HCT116 (cell line): ENCODE results near the gene EFCAB10. TPM values are rescaled to one million over a fixed set of nuclear protein-coding genes. Genes with fewer than 3 reads are reported as not detected.

Experiments
- ATAC-seq: fragments of 200-7000 bp; cut with Tn5 transposase; 2 replicates; pipeline ENCODE4 v1.9.1; 2020; ENCODE audit warnings: mild to moderate bottlenecking, moderate library complexity
- BruUV-seq: library from RNA; stranded (reverse); fragments of 400-500 nt; replicated peaks from 2 replicates; lab custom pipeline; 2021; lab: Mats Ljungman, UMichigan
- CTCF ChIA-PET: fragments of 300-600 bp; sonication (Branson Sonifier 250); formaldehyde crosslinking; loops from one replicate; lab custom pipeline; 2021; ENCODE audit warnings: antibody characterized with exemption; lab: Charles Lee
- POLR2A ChIA-PET: fragments of 300-600, 350-600 bp; sonication (Branson Sonifier 250); formaldehyde crosslinking; loops from one replicate; lab custom pipeline; 2021; ENCODE audit warnings: antibody characterized with exemption; lab: Charles Lee
- RAD21 ChIA-PET, 2 experiments: fragments of 300-600 bp; sonication (Branson Sonifier 250); formaldehyde crosslinking; loops; one replicate each; lab custom pipeline; 2023; ENCODE audit warnings: low total read pairs in 2 of 2; ENCODE audit not compliant: uncharacterized antibody in 2 of 2, unreplicated experiment in 2 of 2, low non-redundant PET in 1 of 2; lab: Charles Lee
- DNase-seq: peaks from one replicate; pipeline ENCODE4 v3.0.0-alpha.2; 2010; ENCODE audit warnings: low read depth, low spot score
- H2AFZ ChIP-seq: fragments of 200-600 bp; shearing (Covaris generic), sonication (generic); 2 replicates; pipeline ENCODE4 v1.6.1; 2017; ENCODE audit warnings: low read depth, mixed run types, mixed read lengths, antibody characterized with exemption, low read length; ENCODE audit not compliant: poor library complexity, severe bottlenecking
- H3K27ac ChIP-seq: 2 replicates; pipeline ENCODE4 v1.5.1; 2012; ENCODE audit warnings: low read depth, low read length
- H3K27me3 ChIP-seq: fragments of 200-600 bp; sonication (generic); 2 replicates; pipeline ENCODE4 v1.6.1; 2016; ENCODE audit warnings: mixed run types, low read length, mixed read lengths; ENCODE audit not compliant: insufficient read depth
- H3K36me3 ChIP-seq, 2 experiments: fragments of 200-500 bp in 1 of 2; fragments of 200-600 bp in 1 of 2; sonication (Bioruptor generic) in 1 of 2; sonication (generic) in 1 of 2; 2 replicates each; pipeline versions ENCODE4 v1.5.1 to v1.6.1; 2014 to 2016; ENCODE audit warnings: low read length in 2 of 2, inconsistent platforms in 1 of 2, mixed read lengths in 1 of 2, mixed run types in 1 of 2; ENCODE audit not compliant: insufficient read depth in 2 of 2, control insufficient read depth in 1 of 2
- H3K4me1 ChIP-seq, 2 experiments: fragments of 200-600 bp in 1 of 2; sonication (generic) in 1 of 2; 2 replicates each; pipeline versions ENCODE4 v1.5.1 to v1.6.1; 2012 to 2017; ENCODE audit warnings: low read length in 2 of 2, inconsistent platforms in 1 of 2, mild to moderate bottlenecking in 1 of 2, mixed read lengths in 1 of 2, mixed run types in 1 of 2, moderate library complexity in 1 of 2; ENCODE audit not compliant: insufficient read depth in 2 of 2, control insufficient read depth in 1 of 2
- H3K4me2 ChIP-seq: fragments of 200-600 bp; sonication (generic); 2 replicates; pipeline ENCODE4 v1.6.1; 2017; ENCODE audit warnings: mixed run types, low read length, mixed read lengths
- H3K4me3 ChIP-seq, 2 experiments: fragments of 200-600 bp in 1 of 2; sonication (generic) in 1 of 2; replicated peaks in 1 of 2; 2 replicates each; pipeline ENCODE4 v1.5.1; 2011 to 2016; ENCODE audit warnings: low read length in 2 of 2, control low read depth in 1 of 2, low read depth in 1 of 2, mild to moderate bottlenecking in 1 of 2, mixed read lengths in 1 of 2, mixed run types in 1 of 2
- H3K79me2 ChIP-seq: fragments of 200-600 bp; sonication (generic); 2 replicates; pipeline ENCODE4 v1.6.1; 2017; ENCODE audit warnings: mild to moderate bottlenecking, mixed run types, low read length, moderate library complexity, mixed read lengths; ENCODE audit not compliant: insufficient read depth
- H3K9ac ChIP-seq: fragments of 200-600 bp; sonication (generic); 2 replicates; pipeline ENCODE4 v1.6.1; 2016; ENCODE audit warnings: low read length, mixed read lengths
- H3K9me2 ChIP-seq: fragments of 200-600 bp; sonication (generic), shearing (Covaris generic); 2 replicates; pipeline ENCODE4 v1.6.1; 2017; ENCODE audit warnings: mixed run types, mild to moderate bottlenecking, moderate library complexity; ENCODE audit not compliant: insufficient read depth
- H3K9me3 ChIP-seq, 2 experiments: fragments of 200-500 bp in 1 of 2; fragments of 200-600 bp in 1 of 2; sonication (Bioruptor generic) in 1 of 2; sonication (generic) in 1 of 2; 2 replicates each; pipeline ENCODE4 v1.6.1; 2014 to 2017; ENCODE audit warnings: low read length in 2 of 2, mixed read lengths in 2 of 2, inconsistent platforms in 1 of 2, low read depth in 1 of 2, mild to moderate bottlenecking in 1 of 2, mixed run types in 1 of 2, moderate library complexity in 1 of 2; ENCODE audit not compliant: control insufficient read depth in 1 of 2, insufficient read depth in 1 of 2
- H4K20me1 ChIP-seq: fragments of 200-600 bp; sonication (generic), shearing (Covaris generic); 2 replicates; pipeline ENCODE4 v1.6.1; 2017; ENCODE audit warnings: mixed run types, mild to moderate bottlenecking, moderate library complexity; ENCODE audit not compliant: insufficient read depth
- CEBPB ChIP-seq: IDR thresholded peaks from 2 replicates; pipeline ENCODE4 v1.6.1; 2012; ENCODE audit warnings: low read depth
- EGR1 ChIP-seq: IDR thresholded peaks from 2 replicates; pipeline ENCODE4 v1.6.1; 2012; ENCODE audit warnings: low read depth
- ELF1 ChIP-seq: IDR thresholded peaks from 2 replicates; pipeline ENCODE4 v1.6.1; 2012; ENCODE audit warnings: low read depth, borderline replicate concordance
- EZH2phosphoT487 ChIP-seq: fragments of 200-600 bp; IDR thresholded peaks from 2 replicates; pipeline ENCODE4 v1.6.1; 2018; ENCODE audit warnings: antibody characterized with exemption, borderline replicate concordance
- FOSL1 ChIP-seq: IDR thresholded peaks from 2 replicates; pipeline ENCODE4 v1.6.1; 2012; ENCODE audit warnings: low read depth
- JUND ChIP-seq: IDR thresholded peaks from 2 replicates; pipeline ENCODE4 v1.6.1; 2012
- POLR2A ChIP-seq: IDR thresholded peaks from 2 replicates; pipeline ENCODE4 v1.7.0; 2011; ENCODE audit warnings: borderline replicate concordance; ENCODE audit not compliant: insufficient read depth, insufficient read length; ENCODE audit errors: extremely low read depth
- POLR2AphosphoS5 ChIP-seq: IDR thresholded peaks from 2 replicates; pipeline ENCODE4 v1.6.1; 2011; ENCODE audit warnings: mild to moderate bottlenecking, low read depth, low read length, moderate library complexity
- SIN3A ChIP-seq: IDR thresholded peaks from 2 replicates; pipeline ENCODE4 v1.6.1; 2012; ENCODE audit warnings: low read depth
- SP1 ChIP-seq: IDR thresholded peaks from 2 replicates; pipeline ENCODE4 v1.6.1; 2012; ENCODE audit warnings: low read depth
- SRF ChIP-seq: IDR thresholded peaks from 2 replicates; pipeline ENCODE4 v1.6.1; 2012; ENCODE audit warnings: low read depth
- TCF7L2 ChIP-seq: IDR thresholded peaks from 2 replicates; pipeline ENCODE4 v1.7.0; 2011; ENCODE audit warnings: borderline replicate concordance, inconsistent platforms; ENCODE audit not compliant: insufficient read depth, insufficient read length; ENCODE audit errors: extremely low read depth
- YY1 ChIP-seq: IDR thresholded peaks from 2 replicates; pipeline ENCODE4 v1.6.1; 2011; ENCODE audit warnings: low read length, low read depth, moderate library complexity, mild to moderate bottlenecking; ENCODE audit not compliant: insufficient replicate concordance; ENCODE audit errors: extremely low read depth
- ZFX ChIP-seq: fragments of 450-650 bp; IDR thresholded peaks from 2 replicates; pipeline ENCODE4 v1.6.1; 2017
- ZNF274 ChIP-seq: fragments of 200-500 bp; sonication (Bioruptor generic); IDR thresholded peaks from 2 replicates; pipeline ENCODE4 v1.6.1; 2014; ENCODE audit warnings: mild to moderate bottlenecking, low read depth, low read length, inconsistent platforms
- intact Hi-C: fragments of 100-400 bp; cut with micrococcal nuclease; formaldehyde crosslinking; loops from 2 replicates; pipeline ENCODE4 v1.10.0; 2022
- total RNA-seq: library from RNA; stranded (reverse); gene quantifications from one replicate; pipeline ENCODE4 v1.2.1, GENCODE V29; 2021; ENCODE audit not compliant: unreplicated experiment
- TF ChIP-seq, protein P1 (sequence below): IDR thresholded peaks from 2 replicates; pipeline ENCODE4 v1.6.1; 2011; ENCODE audit warnings: mild to moderate bottlenecking, low read length, moderate library complexity; ENCODE audit not compliant: insufficient replicate concordance; ENCODE audit errors: extremely low read depth
- TF ChIP-seq, protein P2 (sequence below): IDR thresholded peaks from 2 replicates; pipeline ENCODE4 v1.6.1; 2012
- TF ChIP-seq, protein P3 (sequence below), 3 experiments: fragments of 200-600 bp in 1 of 3; sonication (generic) in 1 of 3; IDR thresholded peaks in 2 of 3; conservative IDR thresholded peaks in 1 of 3; 2 replicates each; pipeline ENCODE4 v1.5.1; 2012 to 2017; ENCODE audit warnings: low read depth in 2 of 3, low read length in 2 of 3, antibody characterized with exemption in 1 of 3, borderline replicate concordance in 1 of 3, control low read depth in 1 of 3, mild to moderate bottlenecking in 1 of 3, mixed read lengths in 1 of 3, mixed run types in 1 of 3, moderate library complexity in 1 of 3; ENCODE audit not compliant: insufficient read depth in 1 of 3
- TF ChIP-seq, protein P4 (sequence below): IDR thresholded peaks from 2 replicates; pipeline ENCODE4 v1.6.1; 2012
- TF ChIP-seq, protein P5 (sequence below): IDR thresholded peaks from 2 replicates; pipeline ENCODE4 v1.6.1; 2012; ENCODE audit warnings: low read depth

The EFCAB10 gene
- total RNA-seq, 1 experiment from 2014 or later: 1.7 TPM

DNA sequence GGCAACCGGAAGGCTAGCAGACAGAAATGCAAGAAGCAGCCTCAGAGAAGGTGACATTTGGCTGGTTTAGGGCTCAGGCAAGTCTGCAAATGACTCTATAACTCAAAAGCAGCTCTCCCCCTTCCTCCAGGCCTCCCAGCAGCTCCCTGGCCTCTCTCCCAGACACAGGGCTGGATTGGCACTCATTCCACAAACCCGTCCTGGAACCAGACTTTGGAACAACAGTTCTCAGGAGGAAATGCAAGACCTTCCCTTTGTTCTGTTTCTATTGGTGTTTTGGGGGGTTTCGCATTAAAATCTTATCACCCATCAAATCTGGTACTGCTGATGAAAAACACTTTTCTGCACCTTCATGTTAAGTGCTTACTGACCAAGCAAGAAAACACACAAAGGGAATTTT lies 40.3 kb upstream of the EFCAB10 start:
- H3K4me3 ChIP-seq: no peak overlapping the region
- H2AFZ ChIP-seq: no peak overlapping the region
- H3K4me1 ChIP-seq: no peaks in the 10 kb centered on the region
- H3K4me2 ChIP-seq: no peak overlapping the region
- no peaks in the 10 kb centered on the region; a peak in 1 of 4 replicates for H3K36me3 ChIP-seq
- RAD21 ChIA-PET: no interaction called here
- intact Hi-C loops: no loop called here
- TF ChIP-seq, protein P1, sequence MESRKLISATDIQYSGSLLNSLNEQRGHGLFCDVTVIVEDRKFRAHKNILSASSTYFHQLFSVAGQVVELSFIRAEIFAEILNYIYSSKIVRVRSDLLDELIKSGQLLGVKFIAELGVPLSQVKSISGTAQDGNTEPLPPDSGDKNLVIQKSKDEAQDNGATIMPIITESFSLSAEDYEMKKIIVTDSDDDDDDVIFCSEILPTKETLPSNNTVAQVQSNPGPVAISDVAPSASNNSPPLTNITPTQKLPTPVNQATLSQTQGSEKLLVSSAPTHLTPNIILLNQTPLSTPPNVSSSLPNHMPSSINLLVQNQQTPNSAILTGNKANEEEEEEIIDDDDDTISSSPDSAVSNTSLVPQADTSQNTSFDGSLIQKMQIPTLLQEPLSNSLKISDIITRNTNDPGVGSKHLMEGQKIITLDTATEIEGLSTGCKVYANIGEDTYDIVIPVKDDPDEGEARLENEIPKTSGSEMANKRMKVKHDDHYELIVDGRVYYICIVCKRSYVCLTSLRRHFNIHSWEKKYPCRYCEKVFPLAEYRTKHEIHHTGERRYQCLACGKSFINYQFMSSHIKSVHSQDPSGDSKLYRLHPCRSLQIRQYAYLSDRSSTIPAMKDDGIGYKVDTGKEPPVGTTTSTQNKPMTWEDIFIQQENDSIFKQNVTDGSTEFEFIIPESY: no peak
- TF ChIP-seq JUND: no peak
- TF ChIP-seq, protein P2, sequence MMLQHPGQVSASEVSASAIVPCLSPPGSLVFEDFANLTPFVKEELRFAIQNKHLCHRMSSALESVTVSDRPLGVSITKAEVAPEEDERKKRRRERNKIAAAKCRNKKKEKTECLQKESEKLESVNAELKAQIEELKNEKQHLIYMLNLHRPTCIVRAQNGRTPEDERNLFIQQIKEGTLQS: no peak
- TF ChIP-seq, protein P3, sequence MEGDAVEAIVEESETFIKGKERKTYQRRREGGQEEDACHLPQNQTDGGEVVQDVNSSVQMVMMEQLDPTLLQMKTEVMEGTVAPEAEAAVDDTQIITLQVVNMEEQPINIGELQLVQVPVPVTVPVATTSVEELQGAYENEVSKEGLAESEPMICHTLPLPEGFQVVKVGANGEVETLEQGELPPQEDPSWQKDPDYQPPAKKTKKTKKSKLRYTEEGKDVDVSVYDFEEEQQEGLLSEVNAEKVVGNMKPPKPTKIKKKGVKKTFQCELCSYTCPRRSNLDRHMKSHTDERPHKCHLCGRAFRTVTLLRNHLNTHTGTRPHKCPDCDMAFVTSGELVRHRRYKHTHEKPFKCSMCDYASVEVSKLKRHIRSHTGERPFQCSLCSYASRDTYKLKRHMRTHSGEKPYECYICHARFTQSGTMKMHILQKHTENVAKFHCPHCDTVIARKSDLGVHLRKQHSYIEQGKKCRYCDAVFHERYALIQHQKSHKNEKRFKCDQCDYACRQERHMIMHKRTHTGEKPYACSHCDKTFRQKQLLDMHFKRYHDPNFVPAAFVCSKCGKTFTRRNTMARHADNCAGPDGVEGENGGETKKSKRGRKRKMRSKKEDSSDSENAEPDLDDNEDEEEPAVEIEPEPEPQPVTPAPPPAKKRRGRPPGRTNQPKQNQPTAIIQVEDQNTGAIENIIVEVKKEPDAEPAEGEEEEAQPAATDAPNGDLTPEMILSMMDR (IDR thresholded peaks at IDR 0.05 in 2 of 3, conservative IDR thresholded peaks at IDR 0.05 in 1 of 3; ENCODE audit: borderline replicate concordance in 1 of 3, insufficient read depth in 1 of 3, low read depth in 2 of 3, low read length in 2 of 3): no peak
- TF ChIP-seq SP1: no peak
- TF ChIP-seq SIN3A: no peak
- no peak for TF ChIP-seq TCF7L2
- no peak for TF ChIP-seq ELF1
- TF ChIP-seq, protein P4, sequence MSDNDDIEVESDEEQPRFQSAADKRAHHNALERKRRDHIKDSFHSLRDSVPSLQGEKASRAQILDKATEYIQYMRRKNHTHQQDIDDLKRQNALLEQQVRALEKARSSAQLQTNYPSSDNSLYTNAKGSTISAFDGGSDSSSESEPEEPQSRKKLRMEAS: no peak
- no peak for TF ChIP-seq CEBPB
- TF ChIP-seq, protein P5, sequence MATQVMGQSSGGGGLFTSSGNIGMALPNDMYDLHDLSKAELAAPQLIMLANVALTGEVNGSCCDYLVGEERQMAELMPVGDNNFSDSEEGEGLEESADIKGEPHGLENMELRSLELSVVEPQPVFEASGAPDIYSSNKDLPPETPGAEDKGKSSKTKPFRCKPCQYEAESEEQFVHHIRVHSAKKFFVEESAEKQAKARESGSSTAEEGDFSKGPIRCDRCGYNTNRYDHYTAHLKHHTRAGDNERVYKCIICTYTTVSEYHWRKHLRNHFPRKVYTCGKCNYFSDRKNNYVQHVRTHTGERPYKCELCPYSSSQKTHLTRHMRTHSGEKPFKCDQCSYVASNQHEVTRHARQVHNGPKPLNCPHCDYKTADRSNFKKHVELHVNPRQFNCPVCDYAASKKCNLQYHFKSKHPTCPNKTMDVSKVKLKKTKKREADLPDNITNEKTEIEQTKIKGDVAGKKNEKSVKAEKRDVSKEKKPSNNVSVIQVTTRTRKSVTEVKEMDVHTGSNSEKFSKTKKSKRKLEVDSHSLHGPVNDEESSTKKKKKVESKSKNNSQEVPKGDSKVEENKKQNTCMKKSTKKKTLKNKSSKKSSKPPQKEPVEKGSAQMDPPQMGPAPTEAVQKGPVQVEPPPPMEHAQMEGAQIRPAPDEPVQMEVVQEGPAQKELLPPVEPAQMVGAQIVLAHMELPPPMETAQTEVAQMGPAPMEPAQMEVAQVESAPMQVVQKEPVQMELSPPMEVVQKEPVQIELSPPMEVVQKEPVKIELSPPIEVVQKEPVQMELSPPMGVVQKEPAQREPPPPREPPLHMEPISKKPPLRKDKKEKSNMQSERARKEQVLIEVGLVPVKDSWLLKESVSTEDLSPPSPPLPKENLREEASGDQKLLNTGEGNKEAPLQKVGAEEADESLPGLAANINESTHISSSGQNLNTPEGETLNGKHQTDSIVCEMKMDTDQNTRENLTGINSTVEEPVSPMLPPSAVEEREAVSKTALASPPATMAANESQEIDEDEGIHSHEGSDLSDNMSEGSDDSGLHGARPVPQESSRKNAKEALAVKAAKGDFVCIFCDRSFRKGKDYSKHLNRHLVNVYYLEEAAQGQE: no peak
- TF ChIP-seq ZNF274: no peak
- no peak for TF ChIP-seq FOSL1
- TF ChIP-seq YY1: no peak
- no peak for TF ChIP-seq EGR1
- no peak for TF ChIP-seq POLR2A
- TF ChIP-seq EZH2phosphoT487: no peak
- no peak for TF ChIP-seq SRF
- TF ChIP-seq POLR2AphosphoS5: no peak
- TF ChIP-seq ZFX: no peak
- no peaks in the 10 kb centered on the region for H3K79me2 ChIP-seq
- H4K20me1 ChIP-seq: no peaks in the 10 kb centered on the region
- DNase-seq (no peak), ATAC-seq (no peak)
- POLR2A ChIA-PET: no interaction called here
- CTCF ChIA-PET: no interaction called here
- peaks cover 0 to 8% of the 10 kb centered on the region in 2 experiments; a peak in 1 of 4 replicates for H3K9me3 ChIP-seq
- no peak overlapping the region for H3K27ac ChIP-seq
- H3K9me2 ChIP-seq: no peaks in the 10 kb centered on the region
- no peak overlapping the region for H3K9ac ChIP-seq
- no TSS peak for BruUV-seq
- H3K27me3 ChIP-seq: no peaks in the 10 kb centered on the region
